DOHH2 (cell line): ENCODE measurements around the gene ARRDC3.
"Not testable (repeated sequence)": the region's sequence is repeated elsewhere in the genome, so short reads cannot be mapped to it uniquely, and the experiment has no call there.

ENCODE experiments used
- EZH2phosphoT487 ChIP-seq: fragments of 200-600 bp; sonication (generic); IDR thresholded peaks from 2 replicates; pipeline ENCODE4 v1.6.1; 2017; ENCODE audit warnings: borderline replicate concordance, mild to moderate bottlenecking, antibody characterized with exemption, low read length, moderate library complexity, mixed read lengths
- TF ChIP-seq, protein P1 (sequence below): fragments of 200-600 bp; sonication (generic); IDR thresholded peaks from one replicate; pipeline ENCODE4 v1.5.1; 2014; ENCODE audit warnings: antibody characterized with exemption, mild to moderate bottlenecking, low read depth, low read length; ENCODE audit not compliant: poor library complexity, severe bottlenecking

DNA sequence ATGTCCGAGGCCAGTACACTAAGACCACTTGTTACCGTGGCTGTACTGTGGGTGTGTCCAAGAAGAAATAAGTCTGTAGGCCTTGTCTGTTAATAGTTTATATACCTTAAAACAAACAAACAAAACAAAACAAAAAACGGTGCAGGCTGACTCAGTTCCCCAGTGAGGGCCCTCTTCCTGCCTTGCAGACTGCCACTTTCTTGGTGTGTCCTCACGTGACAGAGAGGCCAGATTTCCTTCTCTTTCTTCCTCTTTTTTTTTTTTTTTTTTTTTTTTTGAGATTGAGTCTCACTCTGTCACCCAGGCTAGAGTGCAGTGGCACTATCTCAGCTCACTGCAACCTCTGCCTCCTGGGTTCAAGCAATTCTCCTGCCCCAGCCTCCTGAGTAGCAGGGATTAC, 28.2 kb downstream of the ARRDC3 start:
- TF ChIP-seq, protein P1, sequence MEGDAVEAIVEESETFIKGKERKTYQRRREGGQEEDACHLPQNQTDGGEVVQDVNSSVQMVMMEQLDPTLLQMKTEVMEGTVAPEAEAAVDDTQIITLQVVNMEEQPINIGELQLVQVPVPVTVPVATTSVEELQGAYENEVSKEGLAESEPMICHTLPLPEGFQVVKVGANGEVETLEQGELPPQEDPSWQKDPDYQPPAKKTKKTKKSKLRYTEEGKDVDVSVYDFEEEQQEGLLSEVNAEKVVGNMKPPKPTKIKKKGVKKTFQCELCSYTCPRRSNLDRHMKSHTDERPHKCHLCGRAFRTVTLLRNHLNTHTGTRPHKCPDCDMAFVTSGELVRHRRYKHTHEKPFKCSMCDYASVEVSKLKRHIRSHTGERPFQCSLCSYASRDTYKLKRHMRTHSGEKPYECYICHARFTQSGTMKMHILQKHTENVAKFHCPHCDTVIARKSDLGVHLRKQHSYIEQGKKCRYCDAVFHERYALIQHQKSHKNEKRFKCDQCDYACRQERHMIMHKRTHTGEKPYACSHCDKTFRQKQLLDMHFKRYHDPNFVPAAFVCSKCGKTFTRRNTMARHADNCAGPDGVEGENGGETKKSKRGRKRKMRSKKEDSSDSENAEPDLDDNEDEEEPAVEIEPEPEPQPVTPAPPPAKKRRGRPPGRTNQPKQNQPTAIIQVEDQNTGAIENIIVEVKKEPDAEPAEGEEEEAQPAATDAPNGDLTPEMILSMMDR: not testable (repeated sequence)
- not testable (repeated sequence) for TF ChIP-seq EZH2phosphoT487
